Fibroblast of skin of scalp (primary cell): ENCODE measurements around the gene DHRS12.
"Not testable (repeated sequence)": the region's sequence is repeated elsewhere in the genome, so short reads cannot be mapped to it uniquely, and the experiment has no call there.

Source experiments
- DNase-seq: peaks from one replicate; pipeline ENCODE4 v3.0.0-alpha.2; 2013

DHRS12 gene

DNA sequence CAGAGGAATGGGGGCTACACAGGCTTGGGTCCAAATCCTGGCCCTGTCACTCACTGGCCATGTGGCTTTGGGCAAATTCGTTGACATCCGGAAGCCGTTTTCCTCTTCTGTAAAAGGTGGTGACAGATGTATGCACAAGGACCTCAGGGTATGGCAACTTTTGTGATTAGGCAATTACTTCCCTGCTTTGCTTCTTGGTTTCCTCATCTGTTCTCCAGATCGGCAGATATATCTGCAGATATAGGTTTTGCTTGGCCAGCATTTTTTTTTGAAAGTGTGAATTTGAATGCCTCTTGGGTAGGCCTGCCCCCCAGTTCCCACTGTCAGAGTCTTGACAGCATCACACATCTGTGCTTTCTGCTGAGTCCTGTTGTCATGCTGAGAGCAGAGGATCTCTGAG, 23.3 kb upstream of the DHRS12 start:
- no peak for DNase-seq

DNA sequence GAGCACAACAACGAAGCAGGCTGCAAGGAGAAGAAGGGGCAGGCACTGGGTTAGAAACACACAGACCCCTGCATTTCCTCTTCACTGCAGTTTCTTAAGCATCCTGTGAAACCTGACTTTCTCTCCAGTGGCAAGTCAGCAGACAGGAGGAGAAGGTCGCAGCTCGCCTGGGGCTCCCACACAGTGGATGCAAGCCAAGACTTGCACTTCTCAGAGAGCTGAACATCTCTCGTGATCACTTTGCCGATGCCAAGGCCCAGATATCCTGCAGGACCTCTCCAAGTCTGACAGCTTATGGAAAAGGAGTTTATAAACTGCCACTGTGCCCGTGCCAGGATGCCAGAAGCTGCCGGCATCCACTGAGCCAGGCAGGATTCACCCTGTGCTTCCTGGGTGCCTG, 22.6 kb upstream of the DHRS12 start:
- DNase-seq = no peak

DNA sequence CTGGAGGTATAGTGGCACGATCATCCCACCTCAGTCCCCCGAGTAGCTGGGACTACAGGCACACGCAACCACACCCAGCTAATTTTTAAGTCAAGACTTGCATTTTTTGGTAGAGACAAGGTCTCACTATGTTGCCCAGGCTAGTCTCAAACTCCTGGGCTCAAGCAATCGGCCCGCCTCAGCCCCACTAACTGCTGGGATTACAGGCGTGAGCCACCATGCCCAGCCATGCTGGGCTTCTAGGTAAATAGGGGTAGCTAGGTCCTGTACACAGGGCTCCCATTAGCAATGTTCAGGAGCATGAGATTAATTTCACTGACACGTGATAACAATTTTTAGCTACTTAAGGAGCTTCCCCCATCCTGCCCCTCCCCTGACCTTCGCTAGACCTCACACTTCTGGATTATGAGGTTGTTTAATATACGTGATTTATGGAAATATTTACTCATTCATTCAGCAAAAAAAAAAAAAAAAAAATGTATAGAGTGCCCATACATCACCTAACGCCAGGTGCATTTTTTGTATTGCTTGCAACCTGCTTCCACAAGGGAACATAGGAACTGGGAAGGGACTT, 21.8 kb upstream of the DHRS12 start:
- DNase-seq = no peak

DNA sequence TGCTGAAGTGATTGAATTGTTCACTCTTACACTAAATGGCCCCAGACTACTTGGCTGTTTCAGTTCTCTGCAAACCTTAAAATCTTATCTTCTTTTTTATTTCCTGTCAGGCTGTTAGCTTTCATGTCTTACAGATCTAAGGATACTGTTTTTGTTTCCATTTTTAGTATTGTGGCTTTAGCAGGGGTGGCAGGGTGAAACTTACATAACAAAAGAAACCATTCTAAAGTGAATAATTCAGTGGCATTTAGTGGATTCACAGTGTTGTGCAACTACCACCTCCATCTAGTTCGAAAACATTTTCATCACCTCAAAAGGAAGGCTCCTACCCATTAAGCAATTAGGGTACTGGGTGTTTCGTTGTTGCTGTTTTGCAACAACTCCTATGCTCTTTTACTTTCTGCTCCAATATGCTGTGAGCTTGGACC, 21.2 kb upstream of the DHRS12 start:
- DNase-seq = no peak

DNA sequence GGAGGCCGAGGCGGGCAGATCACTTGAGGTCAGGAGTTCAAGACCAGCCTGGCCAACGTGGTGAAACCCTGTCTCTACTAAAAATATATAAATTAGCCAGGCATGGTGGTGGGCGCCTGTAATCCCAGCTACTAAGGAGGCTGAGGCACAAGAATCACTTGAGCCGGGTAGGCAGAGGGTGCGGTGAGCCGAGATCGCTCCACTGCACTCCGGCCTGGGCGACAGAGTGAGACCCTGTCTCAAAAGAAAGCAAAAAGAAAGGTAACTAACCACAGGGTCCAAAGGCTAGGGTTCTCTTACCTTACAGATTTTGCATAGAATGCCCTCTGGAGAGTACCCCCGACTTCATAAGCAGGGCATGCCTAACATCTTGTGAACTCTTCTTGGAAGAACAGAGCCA, 20.7 kb upstream of the DHRS12 start:
- not testable (repeated sequence) for DNase-seq

DNA sequence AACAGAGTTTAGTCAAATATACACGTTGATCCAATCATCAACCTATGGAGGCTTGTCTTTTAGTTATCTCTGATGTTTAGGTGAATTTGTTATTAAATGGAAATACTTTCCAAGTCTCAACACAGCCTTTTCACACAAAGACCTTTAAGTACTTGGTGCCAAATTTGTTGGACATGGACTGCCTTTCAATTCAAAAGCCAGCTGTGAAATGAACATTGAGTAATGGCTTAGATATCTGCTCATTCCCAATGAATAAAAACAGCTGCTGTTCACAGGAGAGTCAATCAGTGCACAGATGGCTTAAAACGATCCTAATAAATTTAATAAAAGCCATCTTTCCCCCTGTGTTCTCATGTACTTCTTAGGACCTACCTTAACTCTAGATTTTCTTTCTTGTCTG, 19.9 kb upstream of the DHRS12 start:
- no peak for DNase-seq

GRCh38 chr13:51823359-51823758, 19.4 kb upstream of the DHRS12 start:
- no peak for DNase-seq

- no peak for DNase-seq
Measured at GRCh38 chr13:51822106-51822815, 18.3 kb upstream of the DHRS12 start.

DNA sequence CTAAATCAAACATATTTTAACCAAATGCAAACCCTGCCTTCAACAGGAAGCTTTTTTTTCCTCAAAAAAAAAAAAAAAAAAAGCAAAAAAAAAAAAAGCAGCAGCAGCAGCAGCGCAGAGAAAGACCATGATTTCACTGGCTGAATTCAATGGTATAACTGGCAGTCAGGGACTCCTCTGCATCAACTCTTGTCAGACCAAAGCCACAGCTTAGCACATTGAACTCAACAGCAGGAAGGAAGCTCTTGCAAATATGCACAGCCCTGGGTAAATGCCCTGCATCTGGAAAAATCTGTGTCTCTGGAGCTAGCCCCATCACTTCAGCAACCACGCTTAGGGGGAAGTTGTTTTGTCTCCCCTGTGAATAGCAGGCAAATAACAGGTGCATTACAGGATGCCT, 17.6 kb upstream of the DHRS12 start:
- no peak for DNase-seq

- no peak for DNase-seq
Measured at GRCh38 chr13:51820016-51820597, 16.1 kb upstream of the DHRS12 start.

DNA sequence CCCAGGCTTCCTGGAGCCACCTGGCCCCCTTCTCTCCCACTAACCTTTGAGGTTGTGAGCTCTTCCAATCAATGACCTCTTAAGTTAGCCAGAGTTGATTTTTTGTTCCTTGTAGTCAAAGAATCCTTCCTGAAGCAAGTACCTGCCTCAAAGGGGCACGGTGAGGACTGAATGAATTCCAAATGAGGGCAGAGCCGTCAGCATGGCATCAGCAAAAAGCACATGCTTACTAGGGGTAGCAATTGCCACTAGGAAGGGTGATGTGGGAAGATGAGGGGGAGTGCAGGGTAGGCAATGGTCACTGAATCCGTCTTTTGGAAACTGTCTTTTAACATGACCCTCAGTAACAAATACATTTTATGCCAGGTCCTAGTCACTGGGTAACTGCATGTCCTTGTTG, 15.6 kb upstream of the DHRS12 start:
- DNase-seq = no peak

DNA sequence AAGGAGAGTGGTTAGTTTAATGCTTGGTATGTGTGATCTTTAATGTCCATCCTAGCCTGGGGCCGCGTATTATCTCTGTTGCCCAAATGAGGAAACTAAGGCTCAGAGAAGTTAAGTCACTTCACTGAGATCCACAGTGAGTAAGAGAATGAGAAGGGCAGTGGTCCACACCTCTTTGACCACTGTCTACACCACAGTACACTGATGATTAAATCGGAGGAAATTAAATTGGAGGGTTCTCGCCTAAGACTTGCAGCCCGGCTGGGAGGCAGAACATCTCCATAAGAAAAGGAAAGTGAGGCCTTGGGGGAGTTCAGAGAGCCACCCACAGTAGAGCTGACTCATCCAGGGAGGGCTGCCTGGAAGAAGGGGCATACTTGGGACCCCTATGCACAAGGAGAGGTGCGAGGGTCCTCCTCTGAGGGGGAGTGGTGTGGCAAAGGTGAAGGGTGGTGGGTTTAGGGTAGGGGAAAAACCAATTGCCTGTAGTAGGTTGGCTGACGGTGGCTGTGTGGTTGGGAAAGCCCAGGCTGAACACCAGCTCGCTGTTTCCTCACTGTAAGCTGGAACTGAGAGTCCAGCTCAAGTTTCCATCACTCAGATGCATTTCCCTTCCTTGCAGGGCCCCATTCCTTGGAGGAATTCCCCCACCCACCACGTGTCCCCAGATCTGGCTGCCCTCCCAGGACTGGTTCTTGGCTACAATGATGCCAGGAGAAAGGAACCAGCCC, 15.0 kb upstream of the DHRS12 start:
- no peak for DNase-seq

DNA sequence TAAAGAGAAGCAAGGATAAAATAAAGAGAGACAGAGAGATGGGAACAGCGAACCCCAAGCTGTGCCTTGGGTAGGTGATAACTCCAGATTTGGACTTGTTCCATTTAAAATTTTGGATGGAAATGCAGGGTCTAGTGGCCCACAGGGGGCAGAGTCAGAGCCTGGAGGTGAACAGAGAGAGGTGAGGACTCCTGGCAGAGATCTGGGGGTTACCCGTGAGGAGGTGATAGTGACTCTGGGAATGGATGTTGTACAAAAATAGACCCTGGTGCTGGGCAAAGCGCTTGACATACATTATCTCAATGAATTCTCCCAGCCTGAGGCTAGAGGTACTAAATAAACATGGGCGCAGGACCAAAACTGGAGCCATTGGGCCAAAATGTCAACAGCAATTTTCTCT, 14.3 kb upstream of the DHRS12 start:
- DNase-seq = no peak

- DNase-seq = no peak
Measured at GRCh38 chr13:51817717-51818116, 13.8 kb upstream of the DHRS12 start.

DNA sequence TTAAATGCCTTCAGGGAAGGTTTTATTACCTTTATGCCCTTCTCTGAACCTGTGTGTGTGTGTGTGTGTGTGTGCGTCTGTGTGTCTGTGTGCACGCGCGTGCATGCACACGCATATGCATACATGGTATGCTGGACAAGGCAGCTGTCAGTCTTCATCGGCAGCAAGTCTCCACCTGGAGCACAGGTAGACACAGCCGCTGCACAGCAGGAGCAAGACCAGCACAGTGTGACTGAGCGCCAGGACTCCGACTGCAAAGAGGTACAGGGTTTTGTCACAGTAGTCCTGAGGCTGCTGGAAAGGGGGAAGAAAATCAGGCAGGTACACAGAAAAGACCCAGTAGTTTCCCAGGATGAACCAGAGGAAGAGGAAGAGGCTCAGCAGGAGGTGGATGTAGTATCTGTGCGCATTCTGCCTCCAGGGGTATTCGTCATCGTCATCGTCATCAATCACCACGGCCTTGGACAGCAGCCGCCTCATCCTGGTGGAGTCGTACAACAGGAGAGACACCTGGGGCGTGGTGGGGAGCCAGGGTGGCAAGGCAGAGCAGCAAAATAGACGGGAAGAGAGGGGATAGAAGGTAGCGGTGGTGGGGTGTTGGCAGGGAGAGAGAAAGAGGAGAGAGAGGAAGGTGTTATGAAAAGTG, 12.8 kb upstream of the DHRS12 start:
- DNase-seq = no peak

DNA sequence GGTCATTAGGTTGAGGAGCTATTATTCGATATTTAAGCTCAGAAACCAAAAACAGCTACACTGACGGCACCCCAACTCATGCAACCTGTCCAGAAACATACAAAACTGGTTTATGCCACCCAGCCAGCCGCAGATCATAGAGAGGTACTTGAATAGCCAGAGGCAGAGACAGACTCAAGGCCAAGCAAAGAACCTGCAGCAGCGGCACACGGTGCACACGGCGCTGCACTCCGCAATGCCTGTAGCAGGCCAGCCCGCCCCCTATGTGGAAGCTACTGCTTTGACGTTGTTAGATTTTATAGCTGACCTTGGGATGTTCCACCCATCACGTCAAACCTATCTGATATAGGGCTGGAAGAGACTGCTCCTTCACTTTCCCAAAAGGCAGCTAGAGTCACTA, 11.9 kb upstream of the DHRS12 start:
- DNase-seq = no peak

DNA sequence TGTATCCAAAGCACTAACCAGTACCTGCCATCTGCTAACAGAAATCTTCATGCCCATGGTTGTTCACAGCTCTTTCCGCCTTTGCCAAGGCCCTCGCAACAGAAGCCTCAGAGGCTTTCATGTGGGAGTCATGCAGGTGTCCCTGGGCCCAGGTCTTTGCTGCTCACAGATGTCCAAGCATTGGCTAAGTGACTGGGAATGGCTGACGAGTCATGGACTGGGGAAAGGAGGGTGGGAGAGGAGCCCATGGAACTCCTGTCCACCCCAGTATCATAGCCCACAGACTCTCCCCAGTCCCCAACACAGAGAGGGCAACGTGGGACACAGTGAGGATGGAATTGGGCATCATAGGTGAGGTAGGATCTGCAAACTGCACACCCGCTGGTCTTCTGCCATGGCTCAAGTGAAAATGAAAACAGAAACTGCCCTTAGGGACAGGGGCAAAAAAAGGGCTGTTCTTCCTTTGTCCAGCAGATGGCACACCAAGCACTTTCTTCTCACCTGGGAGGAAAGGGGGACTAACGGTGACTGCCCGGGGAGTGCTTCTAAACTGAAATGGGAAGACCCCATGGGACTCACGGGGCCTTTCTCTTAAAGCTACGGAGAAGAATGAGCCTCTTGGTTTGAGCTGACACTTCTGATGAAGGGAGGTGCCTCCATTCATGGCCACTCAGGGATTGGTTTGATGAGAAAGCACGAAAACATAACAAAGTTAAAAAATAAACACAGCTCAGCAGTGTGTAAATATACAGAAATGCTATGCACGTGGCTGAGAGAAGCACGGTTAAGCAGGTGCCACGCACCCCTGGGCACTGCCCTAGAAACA, 11.1 kb upstream of the DHRS12 start:
- peak; percentile 48 for DNase-seq

GRCh38 chr13:51814071-51814470, 10.1 kb upstream of the DHRS12 start:
- no peak for DNase-seq

GRCh38 chr13:51811920-51812451, 8.0 kb upstream of the DHRS12 start:
- DNase-seq = no peak

DNA sequence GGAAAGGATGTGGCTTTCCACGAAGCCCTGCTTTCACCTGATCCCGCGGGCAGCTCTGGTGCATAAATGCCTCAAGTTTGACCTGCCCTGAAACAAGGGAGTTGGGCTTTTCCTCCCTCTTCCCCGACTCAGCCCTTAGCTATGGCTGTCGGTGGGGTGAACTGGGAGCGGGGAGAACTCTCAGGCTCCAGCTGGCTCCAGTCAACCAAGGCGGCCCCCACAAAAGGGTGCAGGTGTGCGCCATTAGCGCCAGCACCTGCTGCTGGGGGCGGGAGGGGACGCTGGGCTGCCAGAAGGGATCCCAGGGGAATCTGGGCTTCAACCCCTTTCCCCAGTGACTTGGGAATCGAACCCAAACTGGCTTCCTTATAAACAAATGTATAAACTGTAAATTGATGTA, 7.1 kb upstream of the DHRS12 start:
- no peak for DNase-seq

GRCh38 chr13:51808811-51809210, 4.8 kb upstream of the DHRS12 start:
- DNase-seq = no peak

DNA sequence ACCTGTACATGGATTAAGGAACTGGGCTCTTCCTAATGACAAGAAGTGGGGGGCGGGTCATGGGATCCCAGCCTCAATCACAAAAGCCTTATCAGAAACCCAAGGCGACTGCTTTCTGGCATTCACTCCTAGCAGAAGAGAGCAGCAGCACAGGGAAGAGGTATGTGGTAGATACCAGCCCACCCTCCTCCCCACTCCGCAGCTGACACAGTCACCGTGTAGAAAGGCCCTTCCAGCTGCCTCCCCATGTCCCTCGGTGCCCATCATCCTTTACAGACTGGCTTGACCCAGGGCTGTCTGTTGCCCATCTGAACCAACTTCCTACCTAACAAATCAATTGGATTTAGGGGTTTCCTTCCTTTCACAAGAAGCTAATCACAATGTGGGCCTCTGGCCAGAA, 3.1 kb upstream of the DHRS12 start:
- no peak for DNase-seq
